Uterus (tissue), 4 donors: Measurements from ENCODE around the gene ZNF532. TPM values are rescaled to one million over a fixed set of nuclear protein-coding genes. Genes with fewer than 3 reads are reported as not detected.

Experiments used
- DNase-seq, 2 donors: peaks; one replicate each; pipeline ENCODE4 v3.0.0-alpha.2; 2019 to 2020
- H3K27ac ChIP-seq, 2 donors: fragments of 200-600 bp; sonication (generic); 1 replicate in 1 of 2; 2 replicates in 1 of 2; pipeline ENCODE4 v1.5.1; 2016 to 2018
- H3K27me3 ChIP-seq, 2 donors: fragments of 200-600 bp; sonication (generic); one replicate each; pipeline ENCODE4 v1.5.1; 2018 to 2019; ENCODE audit warnings: control low read depth in 1 of 2
- H3K36me3 ChIP-seq, 2 donors: fragments of 200-600 bp; sonication (generic); one replicate each; pipeline ENCODE4 v1.5.1; 2019; ENCODE audit warnings: control low read depth in 1 of 2
- H3K4me1 ChIP-seq, 2 donors: fragments of 200-600 bp; sonication (generic); one replicate each; pipeline ENCODE4 v1.5.1; 2018 to 2019; ENCODE audit warnings: control low read depth in 1 of 2
- H3K4me3 ChIP-seq, 2 donors: fragments of 200-600 bp; sonication (generic); 1 replicate in 1 of 2; 2 replicates in 1 of 2; pipeline ENCODE4 v1.5.1; 2018 to 2019; ENCODE audit warnings: mild to moderate bottlenecking in 1 of 2
- H3K9me3 ChIP-seq, 2 donors: fragments of 200-600 bp; sonication (generic); one replicate each; pipeline ENCODE4 v1.5.1; 2019; ENCODE audit warnings: control low read depth in 1 of 2
- CTCF ChIP-seq, 4 experiments: fragments of 200-600 bp in 2 of 4; fragments of 450-650 bp in 2 of 4; sonication (generic) in 2 of 4; IDR thresholded peaks; one replicate each; pipeline ENCODE4 v1.5.1; 2016 to 2019; ENCODE audit warnings: antibody characterized with exemption in 4 of 4, mild to moderate bottlenecking in 2 of 4, moderate library complexity in 1 of 4
- POLR2A ChIP-seq, 2 donors: fragments of 450-650 bp; IDR thresholded peaks; one replicate each; pipeline ENCODE4 v1.6.1; 2016; ENCODE audit warnings: antibody characterized with exemption in 2 of 2, mild to moderate bottlenecking in 1 of 2, moderate library complexity in 1 of 2
- intact Hi-C: fragments of 100-400 bp; cut with DNase I; formaldehyde crosslinking; loops from one replicate; pipeline ENCODE4 v1.15.1; 2023; ENCODE audit warnings: low total_unique reads
- total RNA-seq, 4 donors: library from RNA; depleted of rRNA in 3 of 4; stranded (reverse); fragments of >200 nt in 3 of 4; gene quantifications; one replicate each; pipeline versions ENCODE4 v1.1.0 to v1.2.4, GENCODE V29; 2014 to 2023
- donor health status: DM: yes; HTN: yes; CAD: no.

The ZNF532 gene
- total RNA-seq, 4 donors from 2014 or later: 32.4 to 174 (median 127) TPM

GRCh38 chr18:58862356-58862755 is 2.3 kb upstream of the ZNF532 start:
- no peak for DNase-seq
- intact Hi-C loops: no loop called here
- H3K4me3 ChIP-seq: peak overlapping the region; percentile 31 to 42
- H3K9me3 ChIP-seq: no peaks in the 10 kb centered on the region
- no peaks in the 10 kb centered on the region for H3K27me3 ChIP-seq
- TF ChIP-seq POLR2A (IDR thresholded peaks at IDR 0.05): no peak
- no peak for TF ChIP-seq CTCF (IDR thresholded peaks at IDR 0.05)
- no peaks in the 10 kb centered on the region for H3K36me3 ChIP-seq
- H3K4me1 ChIP-seq: peaks cover 5 to 16% of the 10 kb centered on the region in 2 donors
- peak overlapping the region; percentile 95 to 99 for H3K27ac ChIP-seq

- Histone ChIP-seq H3K4me3 (peak overlapping the region; percentile 31 to 47), H3K36me3 (no peaks in the 10 kb centered on the region), H3K27me3 (no peaks in the 10 kb centered on the region), H3K4me1 (peaks cover 5 to 16% of the 10 kb centered on the region in 2 donors), H3K27ac (peak overlapping the region; percentile 95 to 99), H3K9me3 (no peaks in the 10 kb centered on the region)
- TF ChIP-seq CTCF (IDR thresholded peaks at IDR 0.05): no peak
- no peak for TF ChIP-seq POLR2A (IDR thresholded peaks at IDR 0.05)
- intact Hi-C loops: no loop called here
- peak; percentile 45 to 49 for DNase-seq
Measured at GRCh38 chr18:58862851-58863538, 1.7 kb upstream of the ZNF532 start.

GRCh38 chr18:58863539-58864145 is 1.0 kb upstream of the ZNF532 start:
- peak; percentile 30 to 50 for DNase-seq
- no peaks in the 10 kb centered on the region for H3K9me3 ChIP-seq
- H3K36me3 ChIP-seq: no peaks in the 10 kb centered on the region
- H3K27me3 ChIP-seq: no peaks in the 10 kb centered on the region
- TF ChIP-seq POLR2A (IDR thresholded peaks at IDR 0.05) (no peak), CTCF (IDR thresholded peaks at IDR 0.05) (no peak)
- peak overlapping the region; percentile 95 to 99 for H3K27ac ChIP-seq
- H3K4me3 ChIP-seq: peak overlapping the region; percentile 38 to 47
- intact Hi-C loops: no loop called here
- H3K4me1 ChIP-seq: peaks cover 5 to 16% of the 10 kb centered on the region in 2 donors

GRCh38 chr18:58865033-58865590 is 435 bp downstream of the ZNF532 start:
- TF ChIP-seq POLR2A (IDR thresholded peaks at IDR 0.05): no peak
- no peak for TF ChIP-seq CTCF (IDR thresholded peaks at IDR 0.05)
- H3K9me3 ChIP-seq: no peaks in the 10 kb centered on the region
- H3K27me3 ChIP-seq: no peaks in the 10 kb centered on the region
- intact Hi-C loops: no loop called here
- no peaks in the 10 kb centered on the region for H3K36me3 ChIP-seq
- no peak for DNase-seq
- H3K27ac ChIP-seq: peak overlapping the region; percentile 95 to 99
- H3K4me1 ChIP-seq: peaks cover 4 to 5% of the 10 kb centered on the region in 2 donors
- peak overlapping the region; percentile 38 to 47 for H3K4me3 ChIP-seq

- peak overlapping the region; percentile 95 to 99 for H3K27ac ChIP-seq
- H3K36me3 ChIP-seq: no peaks in the 10 kb centered on the region
- TF ChIP-seq CTCF (IDR thresholded peaks at IDR 0.05): no peak
- TF ChIP-seq POLR2A (IDR thresholded peaks at IDR 0.05): no peak
- intact Hi-C loops: no loop called here
- no peaks in the 10 kb centered on the region for H3K4me1 ChIP-seq
- H3K9me3 ChIP-seq: no peaks in the 10 kb centered on the region
- H3K27me3 ChIP-seq: no peaks in the 10 kb centered on the region
- no peak for DNase-seq
- peak overlapping the region in 1 of 2 donors; percentile 3 for H3K4me3 ChIP-seq
Measured at GRCh38 chr18:58865701-58866065, 1.0 kb downstream of the ZNF532 start.
